Measurements from ENCODE around the gene KRT76. TPM values are rescaled to one million over a fixed set of nuclear protein-coding genes. Genes with fewer than 3 reads are reported as not detected.

KRT76 gene
- total and polyA plus RNA-seq, 2 donors (not counting 1 experiment from before 2014, with no cell fraction given), result not detected

DNA sequence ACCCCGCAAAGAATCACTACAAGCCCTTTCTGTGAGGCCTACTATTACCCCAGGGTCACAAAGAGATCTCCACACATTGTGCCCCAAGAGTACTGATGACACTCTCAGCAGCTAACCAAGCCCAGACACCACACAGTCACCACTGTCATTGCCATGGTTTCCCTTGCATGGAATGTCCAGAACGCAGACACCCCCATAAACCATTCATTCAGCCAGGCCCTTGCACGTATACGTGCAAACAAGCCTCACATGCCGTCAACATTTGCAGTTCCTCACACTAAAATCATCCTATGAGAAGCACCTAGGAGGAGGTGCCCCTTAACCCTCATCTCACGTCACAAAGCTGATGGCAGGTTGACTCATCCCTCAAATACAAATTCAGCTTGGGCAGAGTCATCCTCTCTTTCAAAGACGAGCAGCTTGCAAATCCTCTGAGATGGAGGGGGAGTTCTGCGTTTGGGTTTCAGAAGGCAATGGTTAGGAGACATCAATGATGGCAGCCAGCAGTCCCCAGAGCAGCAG lies 56.7 kb downstream of the KRT76 start:
- no peak for TF ChIP-seq EZH2 (IDR thresholded peaks at IDR 0.05; ENCODE audit: borderline replicate concordance, insufficient read depth, low read depth, low read length, poor library complexity, severe bottlenecking)
- TF ChIP-seq, protein P1, sequence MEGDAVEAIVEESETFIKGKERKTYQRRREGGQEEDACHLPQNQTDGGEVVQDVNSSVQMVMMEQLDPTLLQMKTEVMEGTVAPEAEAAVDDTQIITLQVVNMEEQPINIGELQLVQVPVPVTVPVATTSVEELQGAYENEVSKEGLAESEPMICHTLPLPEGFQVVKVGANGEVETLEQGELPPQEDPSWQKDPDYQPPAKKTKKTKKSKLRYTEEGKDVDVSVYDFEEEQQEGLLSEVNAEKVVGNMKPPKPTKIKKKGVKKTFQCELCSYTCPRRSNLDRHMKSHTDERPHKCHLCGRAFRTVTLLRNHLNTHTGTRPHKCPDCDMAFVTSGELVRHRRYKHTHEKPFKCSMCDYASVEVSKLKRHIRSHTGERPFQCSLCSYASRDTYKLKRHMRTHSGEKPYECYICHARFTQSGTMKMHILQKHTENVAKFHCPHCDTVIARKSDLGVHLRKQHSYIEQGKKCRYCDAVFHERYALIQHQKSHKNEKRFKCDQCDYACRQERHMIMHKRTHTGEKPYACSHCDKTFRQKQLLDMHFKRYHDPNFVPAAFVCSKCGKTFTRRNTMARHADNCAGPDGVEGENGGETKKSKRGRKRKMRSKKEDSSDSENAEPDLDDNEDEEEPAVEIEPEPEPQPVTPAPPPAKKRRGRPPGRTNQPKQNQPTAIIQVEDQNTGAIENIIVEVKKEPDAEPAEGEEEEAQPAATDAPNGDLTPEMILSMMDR (IDR thresholded peaks at IDR 0.05), result no peak
- no peak for ATAC-seq (ENCODE audit: low read depth)
- Histone ChIP-seq H3K4me2 (replicated peaks; ENCODE audit: low read depth, low read length, poor library complexity, severe bottlenecking) (no peak overlapping the region), H3K9ac (ENCODE audit: low read length) (no peak overlapping the region), H4K20me1 (ENCODE audit: control insufficient read depth, insufficient read depth, low read length, poor library complexity, severe bottlenecking) (no peaks in the 10 kb centered on the region), H3K4me1 (ENCODE audit: control insufficient read depth in 2 of 2, insufficient read depth in 2 of 2, low read length in 2 of 2) (no peaks in the 10 kb centered on the region), H3K36me3 (replicated peaks in 1 of 2; ENCODE audit: control extremely low read depth in 1 of 2, control insufficient read depth in 1 of 2, extremely low read depth in 1 of 2, insufficient read depth in 2 of 2, low read length in 1 of 2) (no peaks in the 10 kb centered on the region), H3K27ac (ENCODE audit: low read length in 2 of 2) (no peak overlapping the region), H3K4me3 (ENCODE audit: control extremely low read depth in 1 of 5, extremely low read depth in 1 of 5, insufficient read depth in 1 of 5, low read depth in 2 of 5, low read length in 4 of 5) (no peak overlapping the region), H2AFZ (ENCODE audit: insufficient read depth, low read depth, low read length, poor library complexity, severe bottlenecking) (no peak overlapping the region), H3K79me2 (ENCODE audit: control insufficient read depth, insufficient read depth, low read length) (no peaks in the 10 kb centered on the region), H3K9me3 (ENCODE audit: control extremely low read depth in 1 of 3, control insufficient read depth in 2 of 3, insufficient read depth in 1 of 3, low read length in 2 of 3) (no peaks in the 10 kb centered on the region), H3K27me3 (replicated peaks in 1 of 4; ENCODE audit: control extremely low read depth in 1 of 4, control insufficient read depth in 3 of 4, insufficient read depth in 4 of 4, low read length in 3 of 4) (peaks cover 0 to 9% (median 3%) of the 10 kb centered on the region in 4 experiments)
- intact Hi-C loops (cut with micrococcal nuclease), result no loop called here
- CTCF ChIA-PET, result no interaction called here
- no peaks in the 10 kb centered on the region for H3K9me3 Mint-ChIP-seq (ENCODE audit: insufficient read depth)
- peaks cover 23% of the 10 kb centered on the region for H3K27me3 Mint-ChIP-seq
- POLR2A ChIA-PET, result no interaction called here
- DNase-seq, result no peak
- WGBS (ENCODE audit: insufficient coverage), result 93% methylated on average over 7 of the region's 8 CpGs
- H3K4me3 Mint-ChIP-seq, result no peak overlapping the region
- no peaks in the 10 kb centered on the region for H3K4me1 Mint-ChIP-seq
- no peak overlapping the region for H3K27ac Mint-ChIP-seq

Small RNA genes lying within 50 kb of the gene (small RNA-seq; reads per million reads assigned to genes)
- gene AC107016.2 (ENCODE audit: insufficient read length, low read depth, low replicate concordance), result not detected

Other genes starting within 250 kb of the KRT76 start
- not detected in 2 replicates for gene KRT71, start 224.2 kb downstream of the KRT76 start, total RNA-seq
- not detected in 2 replicates for gene KRT71, start 224.2 kb downstream of the KRT76 start, polyA plus RNA-seq
- gene KRT74, start 203.5 kb downstream of the KRT76 start, total RNA-seq, result not detected in 2 replicates
- gene KRT74, start 203.5 kb downstream of the KRT76 start, polyA plus RNA-seq, result not detected in 2 replicates
- not detected in 2 replicates for gene KRT72, start 175.9 kb downstream of the KRT76 start, total RNA-seq
- 0.04 and 0.49 TPM in 2 replicates for gene KRT72, start 175.9 kb downstream of the KRT76 start, polyA plus RNA-seq
- not detected in 2 replicates for gene KRT73, start 158.8 kb downstream of the KRT76 start, total RNA-seq
- 0.07 and 0.36 TPM in 2 replicates for gene KRT73, start 158.8 kb downstream of the KRT76 start, polyA plus RNA-seq
- gene KRT2, start 125.1 kb downstream of the KRT76 start, total RNA-seq, result not detected in 2 replicates
- 0.04 TPM in 2 replicates for gene KRT2, start 125.1 kb downstream of the KRT76 start, polyA plus RNA-seq
- gene KRT1, start 96.9 kb downstream of the KRT76 start, total RNA-seq, result not detected in 2 replicates
- 0.07 TPM in 1 of 2 replicates, not detected in the other for gene KRT1, start 96.9 kb downstream of the KRT76 start, polyA plus RNA-seq
- not detected in 2 replicates for gene KRT77, start 73.8 kb downstream of the KRT76 start, total RNA-seq
- gene KRT77, start 73.8 kb downstream of the KRT76 start, polyA plus RNA-seq, result not detected in 2 replicates
- gene KRT3, start 18.8 kb upstream of the KRT76 start, total RNA-seq, result not detected in 2 replicates
- not detected in 2 replicates for gene KRT3, start 18.8 kb upstream of the KRT76 start, polyA plus RNA-seq
- gene KRT4, start 36.8 kb upstream of the KRT76 start, total RNA-seq, result not detected in 2 replicates
- not detected in 2 replicates for gene KRT4, start 36.8 kb upstream of the KRT76 start, polyA plus RNA-seq
- gene KRT79, start 57.0 kb upstream of the KRT76 start, total RNA-seq, result not detected in 2 replicates
- not detected in 2 replicates for gene KRT79, start 57.0 kb upstream of the KRT76 start, polyA plus RNA-seq
- not detected in 2 replicates for gene KRT78, start 71.6 kb upstream of the KRT76 start, total RNA-seq
- gene KRT78, start 71.6 kb upstream of the KRT76 start, polyA plus RNA-seq, result not detected in 2 replicates
- 0.83 and 0.94 TPM in 2 replicates for gene KRT8, start 127.7 kb upstream of the KRT76 start, total RNA-seq
- gene KRT8, start 127.7 kb upstream of the KRT76 start, polyA plus RNA-seq, result 0.23 and 0.24 TPM in 2 replicates
- 4.3 and 4.7 TPM in 2 replicates for gene KRT18, start 171.8 kb upstream of the KRT76 start, total RNA-seq
- gene KRT18, start 171.8 kb upstream of the KRT76 start, polyA plus RNA-seq, result 3.3 TPM in 2 replicates
- 631 and 674 TPM in 2 replicates for gene EIF4B, start 229.1 kb upstream of the KRT76 start, total RNA-seq
- 252 and 286 TPM in 2 replicates for gene EIF4B, start 229.1 kb upstream of the KRT76 start, polyA plus RNA-seq